Purkinje cell (primary cell): Measurements from ENCODE around the gene TFEC. TPM values are rescaled to one million over a fixed set of nuclear protein-coding genes. Genes with fewer than 3 reads are reported as not detected.

Experiments
- polyA plus RNA-seq: library from polyadenylated mRNA; unstranded; fragments of >200 nt; fragmentation: Nextera tagmentation; gene quantifications from 2 replicates; pipeline ENCODE4 v1.2.1, GENCODE V29; 2014

The TFEC gene, protein sequence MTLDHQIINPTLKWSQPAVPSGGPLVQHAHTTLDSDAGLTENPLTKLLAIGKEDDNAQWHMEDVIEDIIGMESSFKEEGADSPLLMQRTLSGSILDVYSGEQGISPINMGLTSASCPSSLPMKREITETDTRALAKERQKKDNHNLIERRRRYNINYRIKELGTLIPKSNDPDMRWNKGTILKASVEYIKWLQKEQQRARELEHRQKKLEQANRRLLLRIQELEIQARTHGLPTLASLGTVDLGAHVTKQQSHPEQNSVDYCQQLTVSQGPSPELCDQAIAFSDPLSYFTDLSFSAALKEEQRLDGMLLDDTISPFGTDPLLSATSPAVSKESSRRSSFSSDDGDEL
- not detected in 2 replicates for polyA plus RNA-seq

GRCh38 chr7:116030651-116031276 lies at the start of gene TFEC:
Gene TFEC (minus strand): TSS chr7:116030763. CDS start chr7:115984441, 46,322 bp downstream.

Other genes starting within 250 kb of the TFEC start
- gene TES, start 179.8 kb upstream of the TFEC start, polyA plus RNA-seq = 5.1 and 5.4 TPM in 2 replicates